Kidney capillary endothelial cell (primary cell): ENCODE data around the gene UBR4.

Experiments used
- DNase-seq: peaks from one replicate; pipeline ENCODE4 v3.0.0-alpha.2; 2018; ENCODE audit warnings: low spot score

UBR4 gene

DNA sequence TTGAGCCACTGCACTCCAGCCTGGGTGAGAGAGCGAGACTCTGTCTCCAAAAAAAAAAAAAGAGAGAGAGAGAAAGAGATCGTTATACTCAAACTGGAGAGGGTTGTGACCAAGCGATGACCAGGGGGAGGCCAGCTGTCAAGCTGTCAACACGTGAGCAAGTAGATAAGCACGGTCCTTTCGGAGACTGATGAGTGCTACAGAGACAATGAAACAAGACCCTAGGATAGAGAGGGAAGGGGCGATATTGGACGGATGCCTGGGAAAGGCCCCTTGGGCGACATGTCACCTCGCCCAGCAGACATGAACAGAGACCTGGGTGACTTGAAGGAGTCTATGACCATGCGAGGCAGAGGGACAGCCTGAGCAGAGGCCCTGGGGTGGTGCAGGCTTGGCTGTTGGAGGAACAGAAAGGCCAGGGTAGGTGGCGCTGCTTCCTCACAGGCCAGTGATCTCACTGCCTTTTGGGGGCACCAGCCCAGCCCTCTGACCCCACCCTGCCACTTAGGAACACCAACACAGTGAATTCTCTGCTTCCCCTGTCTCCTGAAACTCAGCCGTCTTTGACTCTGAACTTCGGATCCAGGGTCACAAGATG is 152.8 kb downstream of the UBR4 start:
- no peak for DNase-seq

DNA sequence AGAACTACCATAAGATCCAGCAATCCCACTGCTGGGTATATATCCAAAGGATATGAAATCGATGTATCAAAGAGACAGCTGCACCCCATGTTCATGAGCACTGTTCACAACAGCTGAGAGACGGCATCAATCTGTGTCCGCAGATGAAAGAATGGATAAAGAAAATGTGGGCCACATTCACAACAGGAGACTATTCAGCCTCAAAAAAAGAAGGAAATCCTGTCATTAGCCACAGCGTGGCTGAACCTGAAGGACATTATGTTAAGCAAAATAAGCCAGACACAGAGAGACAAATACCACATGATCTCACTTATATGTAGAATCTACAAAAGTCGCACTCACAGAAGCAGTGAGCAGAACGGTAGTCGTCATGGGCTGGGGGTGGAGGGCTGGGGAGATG is 154.4 kb downstream of the UBR4 start:
- no peak for DNase-seq

DNA sequence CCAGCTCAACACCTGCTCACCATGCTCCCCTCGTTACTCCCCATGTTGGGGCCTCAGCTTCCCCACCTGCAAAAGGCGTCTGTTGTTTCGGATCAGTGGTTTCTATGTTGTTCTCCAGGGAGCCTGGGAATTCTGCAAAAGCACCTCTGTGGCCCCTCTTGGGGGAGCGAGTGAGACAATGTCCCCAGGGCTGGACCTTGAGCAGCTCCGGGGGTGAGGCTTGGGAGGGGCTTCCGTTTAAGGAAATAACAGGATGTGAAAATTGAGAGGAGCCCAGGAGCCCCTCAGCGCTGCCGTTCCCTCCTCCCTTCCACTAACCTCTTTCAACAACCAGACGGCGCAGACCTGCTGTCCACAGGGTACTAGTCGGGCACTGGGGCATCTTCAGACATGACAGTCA is 155.1 kb downstream of the UBR4 start:
- DNase-seq = no peak

DNA sequence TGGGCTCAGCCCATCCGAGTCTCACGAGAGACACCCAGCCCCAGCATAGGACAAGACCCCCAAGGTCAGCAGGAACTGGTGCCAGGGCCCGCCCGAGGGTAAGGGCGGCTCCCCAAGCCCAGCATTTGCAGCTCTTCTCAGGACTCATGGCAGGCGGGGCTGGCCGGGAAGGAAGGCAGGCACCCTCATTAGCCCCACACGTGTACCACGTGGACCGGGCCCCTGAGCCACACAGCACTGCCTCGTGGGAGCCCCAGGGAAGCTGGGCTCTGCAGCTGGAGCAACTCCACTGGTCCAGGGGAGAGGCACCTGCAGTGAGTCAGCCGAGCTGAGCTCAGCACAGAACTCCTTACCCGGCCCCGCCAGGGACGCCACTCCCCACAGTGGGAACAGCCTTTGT is 155.8 kb downstream of the UBR4 start:
- no peak for DNase-seq

DNA sequence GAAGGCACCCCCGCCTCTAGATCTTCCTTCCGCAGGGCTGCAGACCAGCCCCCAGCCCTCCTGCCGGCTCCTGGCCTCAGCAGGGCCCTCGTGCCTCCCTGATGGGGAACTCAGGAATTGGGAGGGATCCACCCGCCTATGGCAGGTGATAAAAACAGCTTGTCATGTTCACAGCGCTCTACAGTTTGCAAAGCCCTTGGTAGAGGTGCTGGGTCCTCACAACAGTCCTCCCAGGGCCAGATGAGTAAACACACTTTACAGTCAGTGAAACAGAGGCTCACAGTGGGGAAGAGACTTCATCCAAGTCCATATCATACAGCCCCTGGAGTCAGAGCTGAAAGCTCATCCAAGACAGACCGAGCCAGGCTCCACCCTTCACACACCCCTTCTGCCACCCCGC is 156.6 kb downstream of the UBR4 start:
- no peak for DNase-seq

DNA sequence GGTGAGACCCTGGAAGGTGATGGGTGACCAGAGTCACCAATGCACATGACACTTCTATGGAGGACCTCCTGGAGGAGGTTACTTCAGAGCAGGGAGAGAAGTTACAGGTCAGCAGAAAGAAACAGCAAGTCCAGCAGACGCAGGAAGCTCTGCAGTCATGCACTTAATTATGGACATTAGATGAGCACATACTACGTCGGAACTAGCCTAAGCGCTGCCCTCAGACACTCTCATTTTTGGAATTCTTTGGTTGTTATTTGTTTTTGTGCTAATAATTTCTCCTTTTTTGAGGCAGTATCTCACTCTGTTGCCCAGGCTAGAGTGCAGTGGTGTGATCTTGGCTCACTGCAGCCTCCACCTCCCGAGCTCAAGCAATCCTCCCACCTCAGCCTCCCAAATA is 160.3 kb downstream of the UBR4 start:
- no peak for DNase-seq

DNA sequence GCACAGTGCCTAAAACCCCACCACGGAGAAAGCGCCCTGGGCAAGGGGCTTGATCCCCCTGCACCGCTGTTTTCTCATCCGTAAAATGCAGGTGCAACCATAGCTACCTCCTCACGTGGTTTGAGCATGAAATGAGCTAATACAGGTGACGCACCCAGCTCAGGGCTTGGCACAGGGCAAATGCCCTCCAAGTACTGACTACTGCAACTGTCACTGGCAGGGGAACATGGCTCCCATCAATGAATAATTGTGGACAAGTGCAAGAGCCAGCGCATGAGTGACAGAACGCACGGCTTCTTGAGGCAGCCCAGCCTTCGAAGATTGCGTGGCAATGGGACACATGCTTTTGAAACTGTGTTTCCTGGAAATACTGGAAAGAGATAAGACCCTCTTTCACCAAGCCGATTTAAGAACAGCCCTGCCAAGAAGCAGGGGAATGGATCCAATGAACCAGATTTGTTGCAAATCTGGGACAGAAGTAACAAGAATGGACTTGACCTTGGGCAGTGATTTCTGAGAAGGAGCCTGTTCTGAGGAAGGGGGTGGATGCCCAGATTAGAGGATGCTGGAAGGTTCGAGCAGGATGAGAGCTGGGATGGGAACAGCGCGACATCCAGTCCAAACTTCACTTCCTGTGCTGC is 160.8 kb downstream of the UBR4 start:
- DNase-seq = no peak

DNA sequence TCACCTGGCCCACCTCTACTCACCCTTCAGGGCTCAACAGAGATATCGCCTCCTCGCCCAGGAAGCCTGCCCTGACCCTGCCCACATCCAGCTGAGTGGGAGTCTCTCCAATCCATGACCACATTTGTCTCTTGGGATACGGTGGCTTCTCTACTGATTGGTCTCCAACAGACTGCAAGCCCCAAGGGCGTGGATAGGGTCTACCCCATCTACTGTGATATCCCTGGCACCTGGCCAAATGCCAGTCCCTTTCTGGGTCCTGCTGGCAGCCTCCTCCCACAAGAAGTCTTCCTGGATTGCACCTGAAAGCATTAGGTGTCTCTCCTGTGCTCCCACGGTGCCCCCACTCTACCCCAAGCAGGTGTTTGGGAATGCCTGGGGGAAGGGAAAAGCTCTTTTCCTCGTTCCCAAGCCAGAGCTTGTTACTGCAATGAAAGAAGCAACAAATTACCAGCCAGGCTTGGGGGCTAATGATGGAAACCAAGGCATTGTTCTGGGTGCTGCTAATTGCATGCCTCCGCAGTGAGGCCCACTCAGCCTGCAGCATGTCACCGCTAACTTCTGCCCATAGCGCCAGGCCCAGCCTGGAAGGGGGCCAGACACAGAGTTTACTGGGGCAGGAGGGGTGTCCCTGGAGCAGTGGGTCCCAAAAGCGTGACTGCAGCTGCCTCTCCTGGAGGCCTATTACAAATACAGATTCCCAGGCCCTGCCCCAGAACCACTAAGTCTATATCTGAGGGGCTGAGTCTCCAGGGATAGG is 162.9 kb downstream of the UBR4 start:
- no peak for DNase-seq

DNA sequence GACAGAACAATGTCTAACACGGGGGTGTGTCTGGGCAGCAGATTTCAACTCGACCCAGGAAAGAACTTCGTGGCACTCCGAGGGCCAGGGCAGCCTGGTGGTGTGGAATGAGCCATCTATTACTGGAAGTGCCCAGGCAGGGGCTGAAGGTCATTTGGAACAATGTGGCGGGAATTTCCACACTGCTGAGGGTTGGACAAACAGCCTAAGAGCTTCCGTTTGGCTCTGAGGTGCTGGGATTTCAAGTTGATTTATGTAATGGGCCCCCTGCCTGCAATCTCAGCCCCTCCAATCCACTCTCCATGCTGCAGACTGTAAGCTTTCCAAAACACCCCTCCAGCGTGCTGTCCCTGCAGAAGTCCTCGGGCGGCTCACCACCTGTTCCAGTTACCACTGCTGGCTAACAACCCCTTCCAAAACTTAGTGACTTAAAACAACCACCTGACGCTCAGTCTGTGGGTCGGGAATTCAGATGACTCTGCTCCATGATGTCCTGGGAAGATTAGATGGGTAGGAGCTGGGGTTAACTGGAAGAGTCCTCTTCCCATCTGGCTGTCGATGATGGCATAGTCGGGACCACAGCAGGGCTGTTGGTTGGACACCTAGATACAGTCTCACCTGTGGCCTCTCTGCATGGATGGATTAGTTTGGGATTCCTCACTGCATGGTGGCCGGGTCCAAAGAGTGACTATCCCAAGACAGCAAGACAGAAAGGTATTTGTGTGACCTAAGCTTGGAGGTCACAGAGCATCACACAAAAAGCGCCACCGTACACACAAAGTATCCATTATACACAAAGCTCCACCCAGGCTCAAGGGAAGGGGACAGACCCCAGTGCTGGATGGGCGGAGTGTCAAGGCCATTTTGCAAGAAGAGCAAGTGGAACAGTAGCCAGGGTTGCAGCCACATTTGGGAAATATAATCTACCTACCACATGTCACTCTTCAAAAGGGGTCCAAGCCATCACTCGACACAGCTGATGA is 163.9 kb downstream of the UBR4 start:
- DNase-seq = no peak

DNA sequence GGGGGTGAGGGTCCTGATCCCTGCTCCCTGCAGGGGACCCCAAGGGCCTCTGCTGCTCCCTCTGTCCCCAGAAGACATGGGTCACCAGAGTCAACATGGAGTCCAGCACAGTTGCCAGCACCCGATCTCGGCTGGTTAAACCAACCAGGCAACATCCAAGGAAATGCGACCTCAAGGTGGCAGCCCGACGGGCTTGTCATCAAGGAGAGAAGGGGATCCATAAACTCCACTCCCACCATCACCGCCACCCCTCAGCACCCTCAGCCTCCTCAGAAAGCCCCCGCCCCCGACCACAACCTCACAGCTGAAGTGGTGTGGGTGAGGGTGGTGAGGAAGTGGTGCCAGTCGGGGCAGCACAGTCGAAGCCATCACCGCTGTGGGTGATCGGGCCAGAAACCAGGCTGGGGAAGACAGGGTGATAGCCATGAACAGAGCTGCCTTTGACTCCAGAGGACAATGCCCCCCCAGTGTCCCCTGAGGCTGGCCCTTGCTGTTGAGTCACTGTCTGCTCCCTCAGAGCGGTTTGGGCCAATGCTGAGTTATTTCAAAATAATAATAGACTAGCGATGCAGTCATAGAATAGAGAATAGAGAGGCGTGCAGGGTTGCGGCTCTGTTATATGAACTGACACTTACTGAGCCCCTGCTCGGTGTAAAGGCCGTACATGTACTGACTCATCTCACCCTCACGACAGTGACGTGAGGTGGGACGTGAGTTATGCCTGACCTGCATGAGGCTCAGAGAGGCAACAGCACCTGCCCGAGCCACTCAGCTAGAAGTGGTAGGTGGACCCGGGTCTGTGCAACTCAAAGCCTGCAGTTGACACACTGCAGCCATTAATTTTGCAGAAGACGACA is 164.9 kb downstream of the UBR4 start:
- DNase-seq = no peak

DNA sequence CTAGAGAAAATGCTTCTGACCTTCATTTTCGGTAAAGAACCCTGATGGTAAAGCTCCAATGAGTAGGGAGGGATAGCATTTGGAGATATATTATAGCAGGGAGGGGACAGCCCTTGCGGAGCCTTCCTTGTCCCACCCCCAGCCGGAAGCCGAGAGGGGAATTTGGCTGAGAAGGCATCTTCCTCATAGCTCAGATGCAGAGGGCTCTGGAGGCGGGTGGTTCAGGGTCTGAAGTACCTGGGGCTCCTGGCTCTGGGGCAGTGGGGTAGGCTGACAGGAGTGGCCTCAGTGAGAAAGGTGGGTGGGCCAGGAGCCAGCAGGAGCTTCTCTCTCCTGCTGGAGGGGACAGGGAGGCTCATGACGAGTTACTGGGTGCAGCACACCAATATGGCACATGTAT is 165.6 kb downstream of the UBR4 start:
- no peak for DNase-seq

DNA sequence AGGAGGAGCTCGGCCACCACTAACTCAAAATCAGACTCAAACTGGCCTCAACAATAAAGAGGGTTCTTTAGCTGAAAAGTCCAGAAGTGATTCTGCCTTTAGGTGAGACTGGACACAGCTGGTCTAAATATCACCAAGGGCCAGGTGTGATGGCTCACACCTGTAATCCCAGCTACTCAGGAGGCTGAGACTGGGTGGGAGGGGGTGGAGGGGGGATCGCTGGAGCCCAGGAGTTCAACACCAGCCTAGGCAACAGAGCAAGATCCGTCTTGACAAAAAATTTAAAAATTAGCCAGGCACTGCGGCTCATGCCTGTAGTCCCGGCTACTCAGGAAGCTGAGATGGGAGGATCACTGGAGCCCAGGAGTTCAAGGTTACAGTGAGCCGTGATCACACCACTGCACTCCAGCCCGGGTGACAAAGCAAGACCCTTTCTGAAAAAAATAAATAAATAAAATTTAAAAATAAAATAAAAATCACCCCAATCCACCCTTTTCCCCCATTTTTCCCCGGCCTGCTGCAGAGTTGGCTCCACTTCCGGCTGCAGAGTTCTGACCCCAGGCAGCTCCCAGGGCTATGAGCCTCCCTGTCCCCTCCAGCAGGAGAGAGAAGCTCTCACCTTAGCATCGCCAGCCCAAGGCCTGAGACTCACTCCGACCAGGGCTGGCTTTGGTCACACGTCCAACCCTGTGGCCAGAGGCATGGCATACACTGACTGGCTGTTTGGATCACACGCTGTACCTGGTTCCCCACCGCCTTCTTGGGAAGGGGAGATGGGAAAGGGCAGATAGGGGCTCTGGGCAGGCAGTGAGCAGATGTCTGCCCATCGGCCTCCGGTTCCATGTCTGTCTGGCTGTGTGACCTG is 166.3 kb downstream of the UBR4 start:
- no peak for DNase-seq

DNA sequence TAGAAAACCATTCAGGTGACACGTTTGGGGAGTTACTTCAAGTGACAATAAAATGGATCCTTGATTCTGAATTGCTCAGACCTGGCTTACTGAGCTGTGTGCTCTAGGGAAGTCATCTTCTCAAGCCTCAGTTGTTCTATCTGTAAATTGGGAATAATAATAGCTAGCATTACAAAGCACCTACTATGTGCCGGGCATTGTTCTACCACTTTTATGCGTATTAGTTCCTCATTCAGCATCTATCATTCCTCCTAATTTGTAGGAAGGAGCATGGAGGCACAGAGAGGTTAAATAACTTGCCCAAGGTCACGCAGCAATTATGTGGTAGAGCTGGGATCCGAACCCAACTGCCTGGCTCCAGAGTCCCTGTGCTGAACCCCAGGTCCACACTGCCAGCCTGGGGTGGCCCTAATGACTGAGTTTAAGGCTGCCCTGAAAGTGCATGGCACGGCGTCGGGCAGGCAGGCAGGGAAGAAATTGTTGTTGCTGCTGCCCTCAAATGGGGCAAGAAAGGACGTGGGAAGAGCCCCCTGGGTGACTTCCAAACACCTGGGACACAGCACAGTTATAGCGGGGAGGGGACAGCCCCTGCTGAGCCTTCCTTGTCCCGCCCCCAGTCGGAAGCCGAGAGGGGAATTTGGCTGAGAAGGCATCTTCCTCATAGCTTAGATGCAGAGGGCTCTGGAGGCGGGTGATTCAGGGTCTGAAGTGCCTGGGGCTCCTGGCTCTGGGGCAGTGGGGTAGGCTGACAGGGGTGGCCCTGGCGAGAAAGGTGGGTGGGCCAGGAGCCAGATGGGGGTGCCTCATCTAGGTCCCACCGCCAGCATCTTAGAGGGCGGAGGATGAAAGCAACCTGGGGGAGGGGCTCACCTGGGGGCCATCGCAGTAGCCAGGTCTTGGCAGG is 167.1 kb downstream of the UBR4 start:
- DNase-seq = no peak

DNA sequence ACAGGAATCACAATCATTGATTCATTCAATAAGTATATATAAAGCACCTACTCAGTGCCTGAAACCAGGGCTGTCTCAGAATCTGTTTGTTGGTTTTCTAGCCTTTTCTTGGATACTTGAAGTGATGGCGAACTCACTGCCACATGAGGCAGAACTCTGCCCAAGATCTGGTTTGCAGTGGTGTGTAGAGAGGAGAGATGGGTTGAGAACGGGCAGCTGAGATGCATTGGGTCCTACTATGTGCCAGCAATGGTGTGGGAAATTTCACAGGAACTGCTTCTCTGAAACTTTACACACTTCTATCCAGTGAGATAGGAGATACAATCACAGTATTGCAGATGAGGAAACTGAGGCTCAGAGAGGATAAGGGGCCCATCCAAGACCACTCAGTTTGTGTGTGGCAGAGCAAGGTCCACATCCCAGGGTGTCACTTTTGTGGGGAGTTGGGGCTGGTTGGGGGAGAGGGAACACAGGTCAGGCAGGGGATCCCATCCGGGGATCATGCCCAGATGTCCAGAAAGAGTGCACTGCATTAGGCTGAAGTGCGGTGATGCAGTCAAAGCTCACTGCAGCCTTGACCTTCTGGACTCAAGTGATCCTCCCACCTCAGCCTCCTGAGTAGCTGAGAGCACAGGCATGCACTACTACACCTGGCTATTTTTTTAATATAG is 169.9 kb downstream of the UBR4 start:
- DNase-seq = no peak

DNA sequence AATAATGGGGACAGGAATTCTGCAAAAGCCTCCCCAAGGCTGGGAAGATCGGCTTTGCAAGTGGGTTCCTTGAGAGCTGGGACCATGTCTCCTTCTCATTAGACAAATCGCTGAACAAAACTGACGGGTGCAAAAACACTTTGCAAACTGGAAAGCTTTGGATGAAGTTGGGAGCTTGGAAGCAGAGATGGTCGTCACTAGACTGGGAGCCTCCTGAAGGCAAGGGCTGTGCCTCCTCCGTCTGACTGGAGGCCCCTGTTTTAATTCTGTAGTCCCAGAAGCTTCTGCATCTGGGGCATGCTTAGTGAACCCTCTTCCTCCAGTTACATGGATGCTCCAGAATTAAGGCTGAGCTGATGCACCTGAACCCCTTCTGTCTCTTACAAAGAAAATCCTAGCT is 171.3 kb downstream of the UBR4 start:
- no peak for DNase-seq

DNA sequence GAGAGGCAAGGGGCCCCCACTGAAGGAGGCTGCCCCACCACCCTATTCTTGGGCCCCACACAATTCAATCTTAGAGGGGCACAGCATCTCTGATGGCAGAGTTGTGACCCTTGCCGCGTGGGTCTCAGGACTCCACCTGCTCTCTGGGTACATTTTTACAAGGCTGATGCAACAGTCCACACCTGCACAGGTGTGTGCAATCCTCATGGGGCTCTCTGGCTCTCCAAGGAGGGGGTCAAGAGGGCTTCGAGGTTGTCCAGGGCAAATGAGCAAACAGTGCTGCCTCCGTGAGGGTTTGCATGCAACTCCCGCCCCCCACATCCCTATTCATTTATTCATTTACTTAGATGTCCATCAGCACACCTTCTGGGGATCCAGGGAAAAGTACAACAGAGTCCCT is 172.0 kb downstream of the UBR4 start:
- no peak for DNase-seq

DNA sequence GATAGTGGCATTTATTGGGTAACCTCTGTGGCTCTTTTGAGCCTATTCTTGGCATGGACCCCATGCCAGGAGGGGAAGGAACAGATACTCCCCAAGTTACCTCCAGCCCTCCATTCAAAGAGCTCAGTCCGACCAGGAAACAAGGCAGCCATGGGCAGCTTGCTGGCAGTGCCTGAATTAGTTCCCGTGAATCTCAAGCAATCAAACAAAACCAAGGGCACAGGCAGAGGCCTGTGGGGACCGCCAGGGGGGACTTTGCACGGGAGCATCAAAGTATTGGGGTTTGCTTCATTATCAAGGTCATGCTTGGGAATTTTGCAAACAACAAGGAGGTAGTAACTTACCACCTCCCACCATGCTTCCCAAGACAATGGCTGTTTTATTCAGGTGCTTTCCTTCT is 172.4 kb downstream of the UBR4 start:
- DNase-seq = no peak

DNA sequence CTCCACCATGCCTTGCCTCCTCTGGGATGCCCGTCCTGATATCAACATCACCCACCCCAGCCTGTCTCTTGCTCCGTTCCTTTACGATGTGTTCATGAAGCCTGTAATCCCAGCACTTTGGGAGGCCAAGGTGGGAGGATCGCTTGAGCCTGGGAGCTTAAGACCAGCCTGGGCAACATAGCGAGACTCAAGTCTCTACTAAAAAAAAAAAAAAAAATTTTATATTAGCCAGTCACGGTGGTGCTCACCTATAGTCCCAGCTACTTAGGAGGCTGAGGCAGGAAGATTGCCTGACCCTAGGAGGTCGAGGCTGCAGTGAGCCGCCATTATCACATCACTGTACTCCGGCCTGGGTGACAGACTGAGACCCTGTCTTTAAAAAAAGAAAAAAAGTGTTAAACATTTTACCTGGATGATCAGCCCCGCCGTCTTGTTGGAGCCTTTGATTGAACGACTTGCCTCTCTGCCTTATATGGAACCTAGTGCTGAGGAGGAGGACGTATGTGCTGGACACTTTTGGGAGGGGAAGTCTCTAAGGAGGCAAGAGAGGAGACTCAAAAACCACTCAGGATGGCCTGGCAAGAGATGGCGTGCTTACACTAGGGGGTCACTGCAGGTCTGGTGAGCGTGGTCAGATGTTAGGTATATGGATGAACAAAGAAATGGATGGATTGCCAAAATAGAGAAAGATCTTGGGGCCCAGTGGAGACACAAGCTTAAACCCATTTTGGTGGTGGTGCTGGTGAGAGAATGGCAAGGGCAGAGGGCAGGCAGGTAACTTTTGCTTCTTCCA is 173.1 kb downstream of the UBR4 start:
- DNase-seq = no peak
